NCI-H82 treated with DMSO at 0.1 percent for 48 hours (cell line): ENCODE results near the gene PXN.
"Not testable (repeated sequence)": the region's sequence is repeated elsewhere in the genome, so short reads cannot be mapped to it uniquely, and the experiment has no call there.

Experiments
- DNase-seq: peaks from one replicate; lab custom pipeline; 2025; ENCODE audit not compliant: unreplicated experiment; lab: John Stamatoyannopoulos, UW

The PXN gene

DNA sequence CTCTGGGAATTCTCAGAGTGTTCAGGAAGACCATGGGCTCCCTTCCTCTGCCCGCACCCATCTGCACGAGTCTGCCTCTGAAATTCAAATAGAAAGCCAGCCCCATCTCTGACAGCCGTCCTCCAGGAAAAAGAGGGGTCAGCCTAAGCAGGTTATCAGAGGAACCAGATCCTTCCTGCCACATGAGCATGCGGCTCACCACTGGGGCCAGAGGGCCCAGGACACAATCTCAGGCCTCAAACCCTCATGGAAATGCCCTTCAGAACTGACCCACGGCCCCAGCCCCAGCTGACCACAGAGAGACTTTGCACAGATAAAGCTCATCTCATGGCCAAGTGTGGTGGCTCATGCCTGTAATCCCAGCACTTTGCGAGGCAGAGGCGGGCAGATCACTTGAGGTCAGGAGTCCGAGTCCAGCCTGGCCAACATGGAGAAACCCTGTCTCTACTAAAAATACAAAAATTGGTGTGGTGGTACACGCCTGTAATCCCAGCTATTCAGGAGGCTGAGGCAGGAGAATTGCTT lies 23.2 kb downstream of the PXN start:
- DNase-seq, result no peak

DNA sequence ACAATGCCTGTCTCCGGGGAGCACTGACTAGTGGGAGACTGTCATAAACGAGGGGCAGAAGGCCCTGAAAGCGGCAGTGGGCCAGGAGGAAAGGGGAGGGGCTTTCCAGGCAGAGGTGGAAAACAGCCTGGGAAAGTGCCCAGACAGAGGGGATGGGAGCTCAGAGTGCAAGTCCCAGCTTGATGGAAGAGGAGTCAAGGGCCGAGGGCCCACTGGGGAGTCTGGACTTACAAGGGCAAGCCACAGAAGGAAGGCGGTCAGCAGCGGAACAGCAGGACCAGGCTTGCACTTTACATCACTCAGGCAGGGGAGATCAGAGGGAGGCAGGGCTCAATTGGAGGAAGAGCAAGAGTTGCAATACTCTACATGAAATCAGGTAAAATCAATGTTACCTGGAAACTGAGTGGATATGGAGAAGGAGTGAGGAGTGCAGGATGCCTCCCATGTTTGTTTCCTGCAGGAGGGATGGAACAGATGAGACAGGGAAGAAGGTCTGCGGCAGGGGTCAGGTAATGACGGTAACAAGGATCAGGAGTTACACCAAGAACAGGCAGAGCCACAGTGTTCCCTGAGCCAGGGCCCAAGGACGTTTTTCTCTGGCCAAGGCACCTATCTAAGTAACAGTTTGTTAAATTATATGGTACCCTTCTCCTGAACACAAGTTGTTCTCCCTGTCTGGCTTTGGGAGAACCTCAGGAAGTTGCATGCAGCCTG lies 23.8 kb downstream of the PXN start:
- no peak for DNase-seq

DNA sequence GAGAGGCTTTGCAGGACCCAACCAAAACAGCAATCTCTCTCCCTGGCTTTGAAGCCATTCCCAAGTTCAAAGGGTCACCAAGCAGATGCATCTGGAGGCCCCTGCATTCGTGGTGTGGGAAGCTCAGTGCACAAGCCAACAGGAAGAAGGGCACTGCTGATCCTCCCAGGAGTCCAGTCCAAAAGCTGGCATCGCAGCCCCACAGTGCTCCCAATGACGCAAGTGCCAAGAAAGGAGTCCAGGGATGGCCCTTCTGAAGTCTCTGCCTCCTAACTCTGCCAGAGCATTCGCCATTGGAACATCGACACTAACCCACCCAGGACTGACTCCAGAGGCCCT lies 25.1 kb downstream of the PXN start:
- no peak for DNase-seq

DNA sequence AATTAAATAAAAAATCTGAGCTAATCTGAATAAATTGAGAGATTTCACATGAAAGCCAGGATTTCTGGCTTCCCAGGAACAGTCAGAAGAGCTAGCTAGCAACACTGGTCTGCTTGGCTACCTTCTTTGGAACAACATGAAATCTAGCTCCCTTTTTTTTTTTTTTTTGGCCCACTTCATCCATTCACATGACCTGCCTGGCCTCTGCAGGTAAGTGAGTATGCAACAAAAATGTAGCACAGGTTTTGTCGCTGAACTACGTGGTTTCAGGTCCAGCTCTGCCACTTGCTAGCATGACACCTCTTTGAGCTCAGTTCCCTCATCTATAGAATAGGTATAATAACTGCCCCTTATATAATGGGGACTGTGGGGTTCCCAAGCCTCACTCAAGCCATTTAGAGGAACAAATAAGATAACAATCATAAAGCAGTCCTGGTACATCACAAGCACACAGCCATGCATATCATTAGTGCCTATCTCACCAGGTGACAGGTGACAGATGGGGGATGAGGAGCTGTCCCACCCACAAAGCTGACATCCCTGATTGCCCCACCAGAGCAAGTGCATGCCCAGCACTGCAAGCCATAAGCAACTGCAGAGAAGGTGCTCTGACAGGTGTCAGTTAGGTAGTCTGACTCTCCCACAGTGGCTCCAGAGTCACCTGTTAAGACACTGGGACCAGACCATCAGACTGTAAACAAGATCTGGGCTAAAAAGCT lies 25.6 kb downstream of the PXN start:
- no peak for DNase-seq

DNA sequence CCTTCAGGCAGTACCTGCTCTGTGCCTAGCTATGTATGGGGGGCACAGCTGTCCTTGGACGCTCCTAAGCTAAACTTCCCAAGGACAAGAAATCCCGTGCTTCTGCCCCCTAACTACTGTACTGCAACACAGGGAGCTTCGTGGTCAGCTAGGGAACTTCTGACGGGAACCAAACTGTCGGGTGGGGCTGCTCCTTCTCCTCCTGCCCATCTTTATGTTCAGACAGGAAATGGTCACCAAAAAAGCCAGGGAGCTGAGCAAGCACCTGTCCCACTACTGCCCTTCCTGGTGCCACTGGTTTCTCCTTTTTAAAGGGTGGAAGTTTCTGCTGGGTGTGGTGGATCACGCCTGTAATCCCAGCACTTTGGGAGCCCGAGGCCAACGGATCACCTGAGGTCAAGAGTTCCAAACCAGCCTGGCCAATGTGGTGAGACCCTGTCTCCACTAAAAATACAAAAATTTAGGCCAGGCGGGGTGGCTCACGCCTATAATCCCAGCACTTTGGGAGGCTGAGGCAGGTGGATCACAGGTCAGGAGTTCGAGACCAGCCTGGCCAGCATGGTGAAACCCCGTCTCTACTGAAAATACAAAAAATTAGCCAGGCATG lies 26.6 kb downstream of the PXN start:
- DNase-seq, result no peak

DNA sequence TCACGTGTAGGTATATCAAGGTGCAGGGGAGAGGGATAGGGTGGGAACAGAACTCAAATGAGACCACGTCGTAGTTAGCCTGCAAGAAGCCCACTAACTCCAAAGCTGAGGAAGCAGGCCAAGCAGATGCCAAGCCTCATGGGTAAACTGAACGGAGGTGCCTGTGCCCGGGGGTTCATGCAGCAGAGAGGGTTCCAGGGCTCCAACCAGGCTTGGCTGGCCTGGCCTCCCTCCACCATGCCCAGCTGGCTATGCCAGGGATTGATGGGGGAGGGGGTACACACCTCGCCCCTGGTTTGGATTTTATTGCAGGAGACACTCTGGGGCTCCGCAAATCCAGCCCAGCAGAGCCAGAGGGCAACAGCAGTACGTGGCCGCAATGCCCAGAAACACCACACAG lies 27.3 kb downstream of the PXN start:
- no peak for DNase-seq

DNA sequence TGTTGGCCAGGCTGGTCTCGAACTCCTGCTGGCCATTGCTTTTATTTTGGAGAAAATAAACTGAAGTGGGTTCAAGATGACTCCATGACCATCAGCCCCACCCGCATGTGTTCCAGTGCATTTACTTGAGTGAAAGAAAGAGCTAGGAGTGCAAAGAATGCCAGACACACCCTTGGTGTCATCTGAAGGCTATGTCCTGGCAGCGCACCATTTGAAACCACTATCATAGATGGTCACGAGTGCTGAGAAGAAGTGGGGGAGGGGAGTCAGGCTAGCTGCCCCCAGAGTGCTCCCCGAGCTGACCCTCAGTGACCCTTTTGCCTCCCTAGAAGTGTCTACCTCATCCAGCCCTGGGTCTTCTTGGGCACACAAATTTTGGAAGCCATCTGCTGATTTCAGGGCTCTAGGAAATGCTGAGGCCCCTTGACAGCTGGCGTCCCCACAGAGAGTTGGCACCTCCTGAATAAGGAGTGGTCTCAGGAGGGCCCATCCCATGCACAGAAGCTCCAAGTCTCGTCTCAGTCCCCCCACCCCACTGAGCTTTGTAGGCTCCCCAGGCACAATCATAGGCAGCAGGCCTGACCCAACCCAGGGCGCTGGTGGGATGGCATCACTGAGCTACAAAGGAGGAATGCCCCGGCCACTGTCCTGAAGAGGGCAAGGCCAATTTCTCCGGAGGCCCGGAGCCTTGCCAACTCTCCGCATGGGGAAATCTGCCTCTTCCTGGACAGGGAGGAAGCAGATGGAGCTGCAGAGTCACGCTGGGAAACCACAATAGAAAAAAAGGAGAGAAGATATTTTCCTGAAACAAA lies 28.0 kb downstream of the PXN start:
- DNase-seq, result no peak

DNA sequence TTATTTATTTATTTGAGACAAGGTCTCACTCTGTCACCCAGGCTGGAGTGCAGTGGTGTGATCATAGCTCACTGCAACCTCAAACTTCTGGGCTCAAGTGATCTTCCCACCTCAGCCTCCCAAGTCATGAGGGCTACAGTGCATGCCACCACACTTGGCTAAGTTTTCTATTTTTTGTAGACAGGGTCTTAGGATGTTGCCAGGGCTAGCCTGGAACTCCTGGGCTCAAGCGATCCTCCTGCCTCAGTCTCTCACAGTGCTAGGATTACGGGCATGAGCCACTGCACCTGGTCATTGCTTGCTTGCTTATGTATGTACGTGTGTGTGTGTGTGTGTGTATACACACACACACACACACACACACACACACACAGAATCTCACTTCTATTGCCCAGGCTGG lies 28.7 kb downstream of the PXN start:
- DNase-seq, result not testable (repeated sequence)

DNA sequence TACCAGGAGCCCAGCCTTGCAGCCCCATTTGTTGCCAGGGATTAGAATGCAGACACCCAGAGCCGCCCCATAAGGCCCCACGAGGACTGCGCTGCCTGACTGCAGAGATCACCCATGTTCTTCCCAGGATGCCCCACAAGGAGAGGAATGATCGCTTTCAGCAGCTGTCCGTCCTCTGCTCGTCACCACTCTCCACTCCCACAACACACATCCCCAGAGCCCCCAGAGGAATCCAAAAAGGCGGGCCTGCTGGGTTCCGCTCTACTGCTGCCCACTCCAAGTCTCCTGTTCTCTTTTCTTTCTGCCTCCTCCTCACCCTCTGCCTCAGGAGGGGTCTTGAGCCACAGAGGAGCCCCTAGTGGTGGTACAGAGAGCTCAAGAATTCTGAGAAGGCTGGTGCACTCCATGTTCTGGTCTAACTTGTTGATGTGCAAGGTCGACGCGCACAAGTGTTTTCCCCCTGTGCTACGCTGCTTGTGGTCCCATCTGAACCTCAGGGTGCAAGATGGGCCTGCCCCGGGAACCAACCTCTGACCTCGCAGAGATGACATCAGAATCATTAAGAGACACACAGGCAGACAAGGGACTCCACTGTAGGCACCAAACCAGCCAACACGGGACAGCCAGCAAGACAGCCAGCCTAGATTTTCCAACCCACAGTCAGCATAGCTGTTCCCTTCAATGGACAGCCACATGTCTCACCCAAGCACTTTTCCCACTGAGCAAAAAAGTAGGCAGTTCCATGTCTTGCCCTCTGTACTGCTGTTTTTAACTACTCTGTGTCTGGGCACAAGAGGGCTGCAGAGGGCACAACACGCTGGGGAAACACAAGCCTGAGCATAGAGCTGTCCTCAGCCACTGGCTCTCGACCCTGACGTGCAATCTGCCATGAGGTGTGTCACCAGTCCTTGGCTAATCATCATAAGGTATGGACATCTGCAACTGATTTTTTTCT lies 29.9 kb downstream of the PXN start:
- DNase-seq, result peak; percentile 8

DNA sequence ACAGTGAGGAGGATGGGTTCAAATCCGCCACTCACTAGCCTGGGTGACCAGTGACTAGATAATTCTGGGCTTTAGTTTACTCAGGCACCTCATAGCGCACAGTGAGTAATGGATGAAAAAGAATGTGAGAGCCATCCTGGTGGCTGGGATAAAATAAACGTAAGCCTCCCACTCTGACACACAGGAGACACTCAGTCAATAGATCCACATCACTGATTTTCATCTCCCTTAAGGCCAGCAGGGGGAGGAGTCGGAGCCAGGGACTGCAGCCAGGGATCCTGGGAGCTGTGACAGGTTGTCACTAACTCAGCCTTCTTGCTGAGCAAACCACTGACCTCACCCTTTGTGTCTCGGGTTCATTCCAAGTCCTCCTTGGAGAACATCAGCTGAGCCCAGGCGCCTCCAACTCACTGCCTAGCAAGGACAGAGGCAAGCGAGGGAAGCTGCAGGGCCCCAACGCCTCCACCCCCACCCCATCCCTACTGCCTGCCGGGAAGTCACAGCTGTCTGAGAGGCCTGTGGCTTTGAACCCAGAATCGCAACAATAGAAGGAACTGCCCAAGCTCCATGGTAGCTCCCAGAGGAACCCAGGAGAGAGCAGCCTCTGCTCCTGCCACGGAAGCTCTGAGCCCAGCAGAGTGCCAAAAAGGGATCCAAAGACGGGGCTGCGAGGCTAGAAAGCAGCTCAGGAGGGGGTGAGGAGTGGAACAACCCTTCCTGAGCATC lies 30.7 kb downstream of the PXN start:
- peak; percentile 33 for DNase-seq

DNA sequence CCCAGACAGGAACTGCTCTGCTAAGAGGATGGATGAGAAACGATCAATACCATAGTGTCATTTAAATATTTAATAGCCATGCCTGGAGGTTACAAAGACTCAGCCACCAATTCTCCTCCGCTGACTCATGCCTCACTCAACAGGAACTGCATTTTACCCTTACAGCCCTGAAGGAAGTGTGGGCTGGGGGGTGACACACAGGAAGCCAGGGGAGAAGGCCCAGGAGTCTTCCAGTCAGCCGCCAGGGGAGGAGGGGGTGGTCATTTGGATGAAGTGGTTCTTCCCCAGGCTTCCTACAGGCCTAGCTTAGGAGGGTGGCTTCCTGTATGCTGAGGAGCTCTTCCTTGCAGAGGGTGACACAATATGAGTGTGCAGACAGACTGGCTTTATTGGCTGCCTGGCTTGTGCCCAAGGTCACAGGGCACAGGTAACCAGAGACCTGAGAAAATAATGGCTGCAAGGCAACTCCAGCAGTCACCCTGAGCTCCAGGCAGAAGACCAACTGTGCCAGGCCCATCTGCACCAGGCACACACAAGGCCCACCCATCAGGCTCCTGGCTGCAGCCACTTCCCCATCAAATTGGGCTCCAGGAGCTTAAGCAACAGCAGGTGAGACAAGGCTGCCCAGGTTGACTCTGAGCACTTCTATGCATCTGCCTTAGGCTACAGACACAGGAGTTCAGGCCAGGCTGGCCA lies 34.1 kb downstream of the PXN start:
- no peak for DNase-seq

DNA sequence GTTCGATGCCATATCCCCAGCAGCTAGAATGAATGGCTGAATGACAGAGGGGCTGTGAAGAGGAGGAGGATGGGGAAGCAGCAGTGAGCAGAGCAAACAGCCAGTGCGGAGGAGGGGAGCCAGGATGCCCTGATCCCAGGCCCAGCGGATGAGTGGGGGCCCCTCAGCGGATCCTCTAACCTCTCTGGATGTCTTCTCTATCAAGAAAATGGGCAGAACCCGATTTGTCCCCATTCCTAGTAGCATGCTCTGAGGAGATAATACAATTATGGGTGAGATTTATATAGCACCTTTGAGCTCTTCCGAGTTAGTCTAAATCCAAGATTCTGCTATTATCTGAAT lies 34.6 kb downstream of the PXN start:
- peak; percentile 43 for DNase-seq

DNA sequence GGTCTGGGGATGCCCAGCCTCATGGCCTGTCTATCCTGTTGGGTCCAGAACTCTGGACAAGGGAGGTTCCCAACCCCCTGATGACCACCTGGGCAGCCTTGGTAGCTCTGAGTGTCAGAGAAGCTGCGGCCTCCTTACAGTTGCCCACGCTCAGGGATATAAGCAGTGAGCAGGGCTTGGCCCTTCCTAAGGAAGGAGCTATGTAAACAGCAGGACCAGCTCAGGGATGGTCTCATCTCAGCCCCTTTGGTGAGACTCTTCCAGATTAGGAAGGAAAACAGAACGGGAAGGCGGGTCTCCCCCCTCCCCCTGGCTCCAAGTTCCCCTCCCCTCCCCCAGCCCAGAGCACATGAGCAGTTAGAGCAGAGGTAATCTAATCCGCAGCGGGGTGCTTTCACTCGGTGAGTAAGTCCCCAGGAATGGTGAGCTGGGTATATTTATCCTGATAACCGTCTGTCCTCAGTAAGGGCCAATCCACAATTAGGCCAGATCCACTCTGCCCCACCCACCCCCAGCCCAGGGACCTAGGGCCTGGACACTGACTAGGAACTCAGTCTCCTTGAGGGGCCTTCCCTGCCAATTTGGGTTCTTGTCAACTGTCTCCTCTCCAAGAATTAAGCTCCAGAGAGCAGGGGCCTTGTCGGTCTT lies 35.1 kb downstream of the PXN start:
- peak; percentile 91 for DNase-seq

DNA sequence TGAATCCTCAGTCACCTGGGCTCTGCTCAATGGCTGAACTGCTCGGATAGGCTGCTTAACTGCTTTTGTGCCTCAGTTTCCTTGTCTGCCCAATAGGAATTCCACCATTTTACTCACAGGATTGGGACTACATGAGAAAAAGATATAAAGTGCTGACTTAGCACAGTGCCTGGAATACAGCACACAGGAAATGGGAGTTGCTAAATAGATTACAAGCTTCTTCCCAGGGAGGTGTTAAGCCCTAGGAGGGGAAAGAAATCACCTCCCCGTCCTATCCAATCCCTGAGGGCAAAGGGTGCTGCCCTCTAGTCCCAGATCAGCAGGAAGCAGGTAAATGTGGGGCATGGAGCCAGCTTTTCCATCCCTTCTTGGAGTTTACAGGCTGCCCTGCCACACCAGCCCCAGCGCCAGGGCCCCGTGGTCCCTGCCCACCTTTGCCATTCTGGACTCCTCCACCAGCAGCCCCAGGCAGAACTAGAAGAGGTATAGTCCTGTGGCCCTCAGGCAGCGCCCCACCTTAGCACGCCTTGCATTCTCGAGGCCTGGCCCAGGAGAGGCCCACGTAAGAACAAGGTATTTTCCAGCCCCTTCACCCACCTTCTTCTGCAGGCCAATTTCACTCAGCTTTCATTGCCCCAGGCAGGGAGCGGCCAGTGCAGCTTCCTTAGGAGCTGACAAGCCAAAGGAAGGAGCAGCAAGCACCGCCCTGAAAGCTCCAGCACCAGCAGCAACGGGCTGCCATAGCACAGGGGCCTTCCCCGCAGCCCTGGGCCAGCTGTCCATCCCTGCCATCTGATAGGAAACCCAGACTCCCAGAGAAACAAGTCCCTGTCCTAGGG lies 35.8 kb downstream of the PXN start:
- peak; percentile 51 for DNase-seq

DNA sequence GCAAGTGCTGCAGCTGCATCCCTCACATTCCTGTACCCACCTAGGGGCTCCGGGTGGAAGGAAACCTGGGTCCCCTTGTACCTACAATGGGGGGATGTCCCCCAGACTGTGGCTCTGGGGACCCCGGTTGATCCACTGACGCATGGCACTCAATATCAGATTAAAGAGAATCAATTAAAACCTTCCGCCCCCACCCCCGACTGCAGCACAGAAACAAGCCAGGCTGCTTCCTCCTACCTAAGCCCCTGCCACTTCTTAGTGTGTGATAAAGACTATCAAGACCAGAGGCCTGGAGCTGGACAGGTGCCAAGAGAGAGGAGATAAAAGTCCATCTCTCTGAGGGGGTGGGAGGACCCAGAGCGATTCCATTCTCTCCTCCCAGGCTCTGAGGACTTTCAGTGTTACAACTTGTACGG lies 36.5 kb downstream of the PXN start:
- DNase-seq, result peak; percentile 86

DNA sequence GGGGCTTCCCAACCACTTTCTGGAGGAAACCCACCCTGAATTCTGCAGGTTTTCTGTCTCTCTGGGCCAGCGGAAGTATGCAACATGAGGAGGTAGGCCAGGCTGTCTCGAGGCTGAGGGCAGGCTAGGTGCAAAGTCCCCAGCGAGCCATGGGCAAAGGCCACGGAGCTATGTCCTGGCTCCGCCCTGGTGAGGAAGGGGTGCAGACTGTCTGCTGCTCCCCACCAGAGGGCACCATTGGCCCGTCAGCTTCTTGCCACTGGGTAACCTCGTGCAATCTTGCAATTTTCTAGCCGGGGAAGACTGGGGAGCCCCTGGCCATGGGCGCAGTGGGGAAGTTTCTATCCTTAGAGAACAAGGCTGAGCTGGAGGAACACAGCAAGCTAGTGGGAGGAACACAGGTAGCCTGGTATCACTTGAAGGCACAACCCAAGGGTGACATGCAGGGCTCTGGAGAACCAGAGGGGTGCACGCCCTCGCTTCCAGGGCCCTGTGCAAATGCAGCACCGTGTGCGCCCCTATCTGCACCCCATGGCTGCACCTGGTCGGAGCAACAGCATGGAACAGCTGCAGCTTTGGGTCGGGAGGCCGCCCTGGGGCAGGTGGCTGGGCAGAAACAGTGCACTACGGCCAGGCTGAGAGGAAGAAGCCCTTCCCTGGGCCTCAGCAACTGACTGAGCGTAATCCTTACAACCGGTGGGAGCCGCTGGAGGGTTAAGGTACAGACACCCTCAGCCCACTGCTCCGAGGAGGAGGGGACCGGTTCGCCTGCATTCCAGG lies 37.0 kb downstream of the PXN start:
- DNase-seq, result peak; percentile 45

DNA sequence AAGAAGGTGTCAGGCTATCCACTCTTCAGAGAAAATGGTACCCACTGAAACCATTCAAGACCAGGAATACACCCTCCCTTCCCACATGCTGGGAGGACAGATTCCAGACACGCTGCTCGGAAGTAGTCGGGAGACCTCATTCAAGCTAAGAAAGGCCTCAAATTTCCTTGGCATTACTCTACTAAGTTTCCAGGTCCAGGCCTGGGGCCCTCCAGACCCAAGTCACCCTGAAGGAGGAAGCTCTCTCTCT lies 37.6 kb downstream of the PXN start:
- DNase-seq, result no peak
